GM10248 (cell line): ENCODE measurements around the gene PHF2.

Source experiments
- CTCF ChIA-PET: fragments of 300-600 bp; sonication (Branson Sonifier 250); formaldehyde crosslinking; extraction: SDS; loops from one replicate; lab custom pipeline; 2021; ENCODE audit warnings: antibody characterized with exemption; lab: Yijun Ruan, JAX
- POLR2A ChIA-PET: fragments of 350-650 bp; sonication (Branson Sonifier 250); formaldehyde crosslinking; extraction: SDS; loops from one replicate; lab custom pipeline; 2020; ENCODE audit warnings: antibody characterized with exemption; lab: Yijun Ruan, JAX
- DNase-seq: peaks from one replicate; pipeline ENCODE4 v3.0.0; 2012; ENCODE audit errors: extremely low spot score
- TF ChIP-seq, protein P1 (sequence below): IDR thresholded peaks from 2 replicates; pipeline ENCODE4 v1.5.1; 2012; ENCODE audit warnings: mild to moderate bottlenecking, low read depth; ENCODE audit errors: extremely low read depth, missing control alignments, control extremely low read depth

PHF2 gene

DNA sequence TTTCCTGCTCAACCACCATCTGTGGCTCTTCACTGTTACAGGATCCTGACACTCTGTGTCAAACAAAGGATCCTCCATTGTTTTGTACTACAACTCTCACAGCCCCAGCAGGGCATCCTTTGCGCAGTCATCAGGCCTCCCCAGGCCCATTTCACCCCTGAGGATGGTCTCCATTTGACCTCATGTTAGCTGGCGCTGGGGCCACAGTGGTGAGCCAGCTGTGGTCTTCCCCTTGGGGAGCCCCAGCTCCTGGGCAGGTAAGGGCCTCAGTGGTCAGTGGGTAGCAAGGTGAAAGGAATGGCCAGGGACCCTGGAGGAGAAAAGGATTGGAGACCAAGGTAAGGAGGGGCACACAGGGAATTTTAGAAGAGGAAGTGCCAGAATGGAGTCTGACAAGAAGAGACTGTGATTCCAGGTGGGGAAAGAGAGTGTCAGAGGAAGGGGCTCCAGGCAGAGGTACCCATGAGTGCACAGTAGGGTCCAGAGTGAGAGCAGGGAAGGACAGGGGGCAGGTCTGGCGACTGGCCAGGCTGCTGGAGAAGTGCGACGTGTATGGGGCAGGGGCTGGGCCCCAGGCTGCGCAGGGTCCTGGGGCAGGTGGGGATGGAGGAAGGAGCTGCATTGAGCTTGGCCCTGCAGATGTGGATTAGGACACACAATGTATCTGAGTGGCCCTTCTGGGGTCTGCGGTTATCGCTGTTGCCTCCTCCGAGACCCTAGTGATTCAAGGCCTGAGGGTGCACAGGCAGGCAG lies 109.9 kb downstream of the PHF2 start:
- ChIA-PET CTCF (interaction anchor here (1.4 kb wide), 1 partner anchor 12 kb away, joined by 4 read pairs; no protein-coding TSS in a partner anchor), POLR2A (no interaction called here)
- TF ChIP-seq, protein P1, sequence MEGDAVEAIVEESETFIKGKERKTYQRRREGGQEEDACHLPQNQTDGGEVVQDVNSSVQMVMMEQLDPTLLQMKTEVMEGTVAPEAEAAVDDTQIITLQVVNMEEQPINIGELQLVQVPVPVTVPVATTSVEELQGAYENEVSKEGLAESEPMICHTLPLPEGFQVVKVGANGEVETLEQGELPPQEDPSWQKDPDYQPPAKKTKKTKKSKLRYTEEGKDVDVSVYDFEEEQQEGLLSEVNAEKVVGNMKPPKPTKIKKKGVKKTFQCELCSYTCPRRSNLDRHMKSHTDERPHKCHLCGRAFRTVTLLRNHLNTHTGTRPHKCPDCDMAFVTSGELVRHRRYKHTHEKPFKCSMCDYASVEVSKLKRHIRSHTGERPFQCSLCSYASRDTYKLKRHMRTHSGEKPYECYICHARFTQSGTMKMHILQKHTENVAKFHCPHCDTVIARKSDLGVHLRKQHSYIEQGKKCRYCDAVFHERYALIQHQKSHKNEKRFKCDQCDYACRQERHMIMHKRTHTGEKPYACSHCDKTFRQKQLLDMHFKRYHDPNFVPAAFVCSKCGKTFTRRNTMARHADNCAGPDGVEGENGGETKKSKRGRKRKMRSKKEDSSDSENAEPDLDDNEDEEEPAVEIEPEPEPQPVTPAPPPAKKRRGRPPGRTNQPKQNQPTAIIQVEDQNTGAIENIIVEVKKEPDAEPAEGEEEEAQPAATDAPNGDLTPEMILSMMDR, result no peak
- DNase-seq, result peak; percentile 8

DNA sequence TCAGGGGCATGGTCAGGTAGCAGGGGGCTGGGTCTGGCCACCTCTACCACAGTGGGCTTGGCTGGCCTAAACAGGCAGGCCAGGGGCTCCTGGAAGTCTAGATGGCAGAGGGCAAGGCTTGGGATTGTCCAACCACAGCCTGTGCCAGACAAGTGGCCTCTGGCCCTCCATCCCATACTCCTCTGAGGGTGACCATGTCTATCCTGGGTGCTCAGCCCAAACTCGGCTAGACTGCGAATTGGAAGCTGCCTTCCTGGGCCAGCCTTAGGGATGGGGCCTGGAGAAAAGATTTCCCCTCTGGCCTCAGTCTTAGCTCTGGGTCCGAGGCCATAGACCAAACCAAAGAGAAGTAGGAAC lies 110.5 kb downstream of the PHF2 start:
- CTCF ChIA-PET, result interaction anchor here (1.4 kb wide), 1 partner anchor 11 kb away, joined by 4 read pairs; no protein-coding TSS in a partner anchor
- POLR2A ChIA-PET, result no interaction called here
- TF ChIP-seq, protein P1, result no peak
- no peak for DNase-seq

DNA sequence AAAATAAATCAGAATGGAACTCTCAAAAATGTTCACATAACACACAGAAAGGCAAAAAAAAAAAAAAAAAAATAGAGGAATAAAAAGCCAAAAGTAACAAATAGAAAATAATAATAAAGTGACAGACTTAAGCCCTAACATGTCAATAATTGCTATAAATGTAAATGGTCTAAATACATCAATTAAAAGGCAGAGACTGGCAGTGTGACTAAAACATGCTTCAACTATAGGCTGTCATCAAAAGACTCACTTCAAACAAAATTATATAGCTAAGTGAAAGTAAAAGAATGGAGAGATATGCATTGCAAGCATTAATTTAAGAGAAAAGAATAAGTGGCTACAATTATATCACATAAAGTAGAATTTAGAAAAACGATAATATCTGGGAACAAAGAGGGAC lies 114.2 kb downstream of the PHF2 start:
- no peak for DNase-seq
- TF ChIP-seq, protein P1, result no peak
- CTCF ChIA-PET, result interaction anchor here (1.8 kb wide), 1 partner anchor 9 kb away, joined by 10 read pairs; no protein-coding TSS in a partner anchor
- POLR2A ChIA-PET, result no interaction called here

DNA sequence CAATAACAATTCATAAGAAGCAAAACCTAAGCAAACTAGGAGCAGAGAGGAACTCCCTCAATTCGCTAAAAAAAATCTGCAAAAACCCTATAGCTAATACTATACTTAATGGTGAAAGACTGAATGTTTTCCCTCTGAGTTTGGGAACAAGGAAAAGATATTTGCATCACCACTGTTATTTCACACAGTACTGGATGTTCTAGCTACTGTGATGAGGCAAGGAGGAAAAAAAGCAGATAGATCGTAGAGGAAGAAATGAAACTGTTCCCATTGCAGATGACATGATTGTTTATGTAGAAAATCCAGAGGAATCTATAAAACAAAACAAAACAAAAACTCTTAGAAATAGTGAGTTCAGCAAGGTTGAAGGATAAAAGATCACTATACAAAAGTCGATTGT lies 116.7 kb downstream of the PHF2 start:
- TF ChIP-seq, protein P1, result no peak
- CTCF ChIA-PET, result interaction anchor here (1.5 kb wide), 1 partner anchor 11 kb away, joined by 6 read pairs; no protein-coding TSS in a partner anchor
- DNase-seq, result no peak
- POLR2A ChIA-PET, result no interaction called here

DNA sequence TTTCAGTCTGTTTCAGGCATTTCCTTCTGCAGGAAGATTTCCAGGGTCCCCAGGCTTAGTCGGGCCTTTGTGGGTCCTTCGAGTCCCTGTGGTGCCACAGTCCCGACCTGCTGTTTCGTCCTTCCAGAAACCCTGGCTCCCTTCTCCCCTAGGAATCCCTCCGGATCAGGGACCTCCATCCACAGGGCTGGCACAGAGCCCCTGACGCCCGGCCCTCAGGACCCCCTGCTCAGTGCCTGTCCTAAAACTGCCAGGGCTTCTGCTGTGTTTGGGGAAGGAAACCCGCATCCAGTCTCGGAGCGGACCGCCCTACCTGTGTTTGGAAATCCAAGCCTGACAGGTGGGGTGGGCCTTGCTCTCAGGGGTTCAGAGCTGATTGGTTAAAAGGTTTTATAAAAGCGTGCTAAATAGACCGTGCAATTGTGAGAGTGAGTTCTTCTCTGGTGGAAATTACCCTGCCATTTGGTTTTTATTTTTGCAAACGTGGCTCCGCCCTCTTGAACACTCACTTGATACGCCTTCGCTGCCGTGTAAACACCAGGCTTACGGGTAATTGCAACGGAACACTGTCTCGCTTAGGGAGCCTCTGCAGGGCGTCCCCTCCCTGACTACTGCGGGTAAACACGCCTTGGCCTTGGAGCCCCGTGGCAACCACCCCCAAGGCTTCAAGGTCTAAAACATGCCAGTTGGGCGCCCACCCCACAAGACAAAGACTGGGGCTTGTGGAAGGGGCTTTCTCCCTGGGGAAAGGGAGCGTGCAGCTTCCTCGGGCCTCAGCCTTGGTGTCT lies 121.2 kb downstream of the PHF2 start:
- CTCF ChIA-PET, result interaction anchor here (1.3 kb wide), 1 partner anchor 10 kb away, joined by 4 read pairs; no protein-coding TSS in a partner anchor
- DNase-seq, result no peak
- POLR2A ChIA-PET, result no interaction called here
- TF ChIP-seq, protein P1, result no peak

DNA sequence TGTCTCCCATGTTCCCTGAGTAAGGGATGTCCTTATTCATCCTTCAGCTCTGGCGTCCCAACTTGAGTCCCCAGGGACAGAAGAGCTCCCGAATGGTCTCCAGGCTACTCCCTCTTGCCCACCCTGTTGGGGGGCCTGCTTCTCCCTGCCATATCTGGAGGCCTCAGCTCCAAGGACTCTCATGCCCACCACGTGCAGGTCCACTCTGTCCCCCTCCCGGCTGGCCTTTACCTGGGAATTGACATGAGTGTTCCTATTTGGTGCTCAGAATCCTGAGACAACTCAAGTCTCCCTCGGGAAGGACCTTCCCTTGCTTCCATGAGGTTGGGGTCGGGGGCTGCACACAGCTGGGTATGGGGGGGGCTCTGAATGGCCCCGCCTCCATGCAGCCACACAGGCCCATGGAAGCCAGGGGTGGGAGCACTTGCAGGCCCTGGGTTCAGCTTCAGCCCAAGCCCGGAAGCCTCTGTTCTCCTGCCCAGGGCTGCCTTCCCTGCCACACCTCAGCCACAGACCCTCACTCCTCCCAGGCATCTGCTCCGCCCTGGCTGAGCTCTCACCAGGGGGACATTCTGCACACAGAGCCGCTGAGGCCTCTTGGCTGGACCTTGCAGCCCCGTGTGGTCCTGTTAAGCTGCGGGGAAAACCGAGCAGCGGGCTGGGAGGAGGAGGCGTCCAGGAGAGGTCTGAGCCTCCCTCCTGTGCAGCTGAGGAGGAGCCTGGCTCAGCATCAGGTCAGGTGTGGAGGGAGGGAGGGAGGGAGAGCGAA lies 121.9 kb downstream of the PHF2 start:
- no peak for DNase-seq
- ChIA-PET POLR2A (no interaction called here), CTCF (interaction anchor here (1.1 to 1.3 kb wide), 4 partner anchors 11 to 264 kb away, joined by 3 to 7 read pairs (median 4); no protein-coding TSS in a partner anchor)
- TF ChIP-seq, protein P1, result no peak
